Coronary artery (tissue), 2 donors: ENCODE results near the gene TRPC4.

Experiments
- DNase-seq: peaks from one replicate; pipeline ENCODE4 v3.0.0-alpha.2; 2017; ENCODE audit warnings: low spot score
- H3K27ac ChIP-seq, 2 donors: fragments of 200-600 bp; sonication (generic); one replicate each; pipeline ENCODE4 v1.5.1; 2016 to 2019
- H3K4me3 ChIP-seq: fragments of 200-600 bp; sonication (generic); 2 replicates; pipeline ENCODE4 v1.5.1; 2016; ENCODE audit warnings: mild to moderate bottlenecking, moderate library complexity
- CTCF ChIP-seq: fragments of 200-600 bp; sonication (generic); IDR thresholded peaks from one replicate; pipeline ENCODE4 v1.5.1; 2019; ENCODE audit warnings: antibody characterized with exemption

The TRPC4 gene

GRCh38 chr13:37707739-37708500 is 161.7 kb downstream of the TRPC4 start:
- Histone ChIP-seq H3K27ac (no peak overlapping the region), H3K4me3 (no peak overlapping the region)
- no peak for TF ChIP-seq CTCF
- no peak for DNase-seq

- Histone ChIP-seq H3K27ac (no peak overlapping the region), H3K4me3 (no peak overlapping the region)
- TF ChIP-seq CTCF: no peak
- no peak for DNase-seq
Observed at GRCh38 chr13:37706041-37706440, 163.5 kb downstream of the TRPC4 start.

GRCh38 chr13:37701972-37702371 is 167.6 kb downstream of the TRPC4 start:
- Histone ChIP-seq H3K27ac (peak overlapping the region; percentile 61 to 72), H3K4me3 (no peak overlapping the region)
- no peak for TF ChIP-seq CTCF
- peak; percentile 71 for DNase-seq

- no peak for TF ChIP-seq CTCF
- DNase-seq: no peak
- H3K27ac ChIP-seq: peak overlapping the region; percentile 61 to 72
- H3K4me3 ChIP-seq: no peak overlapping the region
Observed at GRCh38 chr13:37701306-37701705, 168.3 kb downstream of the TRPC4 start.

GRCh38 chr13:37700887-37701286 is 168.7 kb downstream of the TRPC4 start:
- H3K4me3 ChIP-seq: no peak overlapping the region
- no peak for TF ChIP-seq CTCF
- DNase-seq: no peak
- peak overlapping the region; percentile 7 to 72 for H3K27ac ChIP-seq

- no peak for DNase-seq
- TF ChIP-seq CTCF: no peak
- no peak overlapping the region for H3K4me3 ChIP-seq
- no peak overlapping the region for H3K27ac ChIP-seq
Observed at GRCh38 chr13:37695200-37695599, 174.4 kb downstream of the TRPC4 start.

GRCh38 chr13:37690361-37690760 is 179.2 kb downstream of the TRPC4 start:
- no peak for TF ChIP-seq CTCF
- no peak for DNase-seq
- Histone ChIP-seq H3K4me3 (no peak overlapping the region), H3K27ac (no peak overlapping the region)
